NCI-H748 treated with DMSO at 0.1 percent for 48 hours (cell line): ENCODE results near the gene ATF3.

Experiments used
- DNase-seq: peaks from one replicate; lab custom pipeline; 2025; lab: John Stamatoyannopoulos, UW

The ATF3 gene

DNA sequence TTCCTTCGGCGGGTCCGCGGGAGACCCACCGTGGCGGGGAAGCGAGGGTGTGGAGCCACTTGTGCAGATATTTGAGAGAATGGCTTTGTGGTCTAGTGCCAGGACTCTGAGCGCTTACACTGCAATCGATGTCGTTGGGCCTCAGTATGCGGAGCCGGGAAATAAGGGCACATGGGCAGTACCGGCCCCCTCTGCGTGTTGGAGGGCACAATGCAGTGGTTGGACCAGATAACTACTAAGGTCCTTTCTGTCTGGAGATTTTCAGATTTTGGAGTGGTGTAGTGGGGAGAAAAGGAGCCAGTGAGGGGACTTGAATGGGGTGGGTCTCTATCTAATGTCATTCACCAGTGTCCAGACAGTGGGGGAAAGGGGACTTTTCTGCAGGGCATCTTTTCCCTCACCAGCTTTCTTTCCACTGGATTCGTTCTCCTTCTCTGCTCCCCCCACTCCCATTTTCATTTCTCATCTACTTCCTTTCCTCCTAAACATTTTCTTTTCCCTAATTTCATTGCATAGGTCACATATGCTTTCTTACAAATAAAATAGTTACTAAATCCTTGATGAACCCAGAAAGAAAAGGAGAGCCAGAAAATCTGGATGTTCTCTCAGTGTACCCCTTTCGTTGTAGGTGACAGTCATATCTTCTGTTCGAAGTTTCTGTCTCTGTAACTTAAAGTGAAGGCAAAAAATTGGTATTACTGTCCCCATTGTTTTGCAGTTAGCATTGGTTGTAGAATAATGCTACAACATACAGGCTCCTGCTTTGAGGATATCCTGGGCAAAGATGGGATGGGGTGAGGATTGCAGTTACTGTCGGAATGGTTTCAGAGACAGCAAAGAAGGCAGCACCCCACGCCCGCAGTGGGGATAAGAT is 1.4 kb downstream of the ATF3 start:
- no peak for DNase-seq

DNA sequence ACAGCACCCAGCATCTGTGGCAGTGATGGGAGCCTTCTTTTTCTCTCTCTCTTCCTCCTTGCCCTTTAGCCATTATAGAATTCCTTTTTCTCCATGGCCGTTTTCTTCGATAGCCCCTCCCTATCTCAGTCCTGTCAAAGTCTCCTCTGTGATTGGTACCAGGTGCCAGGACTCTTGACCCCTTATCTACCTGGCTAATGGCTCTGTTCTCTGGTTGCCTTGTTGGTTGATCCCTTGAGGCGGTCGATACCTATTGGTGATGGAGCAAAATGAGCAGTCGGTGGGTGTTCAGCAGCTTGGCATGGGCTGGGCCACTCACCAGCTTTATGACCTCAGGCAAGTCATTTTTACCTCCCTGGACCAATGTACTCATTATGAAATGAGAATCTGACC is 2.0 kb downstream of the ATF3 start:
- DNase-seq: no peak

GRCh38 chr1:212611000-212611948 is 2.7 kb downstream of the ATF3 start:
- no peak for DNase-seq

DNA sequence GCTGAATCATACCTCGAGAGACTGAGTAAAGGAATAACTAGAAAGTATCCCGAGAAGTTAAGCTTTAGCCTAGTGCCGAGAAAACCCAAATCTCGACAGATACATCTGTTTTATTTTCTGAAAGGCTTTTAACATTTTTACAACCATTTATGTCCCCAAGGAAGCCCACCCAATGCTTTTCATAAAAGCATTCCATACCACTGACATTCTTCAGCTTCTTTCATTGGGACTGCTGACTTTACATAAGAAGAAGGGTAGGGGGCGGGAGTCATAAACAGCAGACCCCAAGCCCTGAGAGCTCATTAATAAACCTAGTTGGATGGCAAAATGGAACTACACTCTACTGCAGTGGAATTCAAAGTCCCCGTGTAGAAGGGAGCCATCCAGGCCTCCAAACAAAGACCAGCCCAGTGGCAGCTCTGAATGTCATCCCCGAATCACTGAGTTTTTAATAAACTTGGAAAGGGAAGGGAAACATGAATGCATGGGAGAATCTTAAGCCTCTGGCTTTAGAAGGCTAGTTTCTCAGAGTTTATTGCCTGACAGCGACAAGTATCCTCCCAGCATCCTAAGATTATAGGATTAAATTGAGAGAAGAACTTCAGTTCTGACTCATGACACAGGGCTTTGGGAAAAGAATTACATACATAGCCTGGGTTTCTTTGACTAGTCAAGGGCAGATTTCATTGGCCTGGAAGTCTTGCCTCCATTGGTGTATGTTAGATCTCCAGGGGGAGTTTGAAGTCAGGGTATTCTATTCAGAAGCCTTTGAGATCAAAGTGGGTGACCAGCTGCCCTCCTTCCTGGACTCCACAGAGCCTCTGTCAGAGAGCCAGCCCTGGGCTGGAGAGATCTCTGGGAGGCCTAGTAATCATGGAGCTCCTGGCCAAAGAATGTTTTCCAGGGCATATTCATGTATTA is 3.7 kb downstream of the ATF3 start:
- DNase-seq: no peak

GRCh38 chr1:212613440-212614335 is 5.1 kb downstream of the ATF3 start:
- DNase-seq: no peak

- no peak for DNase-seq
These were observed 6.1 kb downstream of the ATF3 start for GRCh38 chr1:212614453-212615200.

- no peak for DNase-seq
These were observed 6.6 kb downstream of the ATF3 start for GRCh38 chr1:212615201-212615470.

DNA sequence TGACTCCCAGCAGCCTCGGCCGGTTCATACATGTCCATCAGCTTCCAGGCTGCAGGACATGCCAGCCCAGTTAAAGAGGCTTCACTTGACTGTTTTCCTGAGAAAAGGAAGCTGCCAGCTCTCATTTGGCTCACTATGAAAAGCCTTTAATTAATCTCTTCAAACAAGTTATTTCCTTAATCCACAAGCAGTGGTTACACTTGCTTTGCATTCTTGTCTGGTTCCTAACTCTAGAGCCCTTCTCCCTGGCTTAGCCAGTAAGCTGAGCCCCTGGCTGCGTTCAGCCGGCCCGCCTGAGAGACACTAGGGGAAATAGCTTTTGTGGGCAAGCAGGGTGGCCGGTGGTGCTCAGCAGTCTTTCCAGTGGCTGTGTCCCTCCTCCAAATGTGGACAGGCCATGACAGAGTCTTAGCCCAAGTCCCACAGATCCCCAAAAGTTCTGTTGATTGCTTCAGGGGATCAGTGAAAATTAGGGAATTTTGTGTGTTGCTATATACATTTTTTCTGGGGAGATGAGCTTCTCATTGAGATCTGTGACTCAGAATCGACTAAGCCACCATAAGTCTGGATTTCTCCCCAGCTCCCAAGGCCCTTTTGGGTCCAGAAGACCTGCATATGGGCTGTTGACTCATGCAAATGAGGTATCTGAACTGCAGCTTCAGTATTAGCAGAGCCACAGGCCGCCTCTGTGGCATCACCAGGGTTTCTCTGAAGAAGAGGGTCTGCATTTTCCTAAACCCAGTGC is 10.1 kb downstream of the ATF3 start:
- no peak for DNase-seq

- no peak for DNase-seq
These were observed 11.7 kb downstream of the ATF3 start for GRCh38 chr1:212620293-212620692.

DNA sequence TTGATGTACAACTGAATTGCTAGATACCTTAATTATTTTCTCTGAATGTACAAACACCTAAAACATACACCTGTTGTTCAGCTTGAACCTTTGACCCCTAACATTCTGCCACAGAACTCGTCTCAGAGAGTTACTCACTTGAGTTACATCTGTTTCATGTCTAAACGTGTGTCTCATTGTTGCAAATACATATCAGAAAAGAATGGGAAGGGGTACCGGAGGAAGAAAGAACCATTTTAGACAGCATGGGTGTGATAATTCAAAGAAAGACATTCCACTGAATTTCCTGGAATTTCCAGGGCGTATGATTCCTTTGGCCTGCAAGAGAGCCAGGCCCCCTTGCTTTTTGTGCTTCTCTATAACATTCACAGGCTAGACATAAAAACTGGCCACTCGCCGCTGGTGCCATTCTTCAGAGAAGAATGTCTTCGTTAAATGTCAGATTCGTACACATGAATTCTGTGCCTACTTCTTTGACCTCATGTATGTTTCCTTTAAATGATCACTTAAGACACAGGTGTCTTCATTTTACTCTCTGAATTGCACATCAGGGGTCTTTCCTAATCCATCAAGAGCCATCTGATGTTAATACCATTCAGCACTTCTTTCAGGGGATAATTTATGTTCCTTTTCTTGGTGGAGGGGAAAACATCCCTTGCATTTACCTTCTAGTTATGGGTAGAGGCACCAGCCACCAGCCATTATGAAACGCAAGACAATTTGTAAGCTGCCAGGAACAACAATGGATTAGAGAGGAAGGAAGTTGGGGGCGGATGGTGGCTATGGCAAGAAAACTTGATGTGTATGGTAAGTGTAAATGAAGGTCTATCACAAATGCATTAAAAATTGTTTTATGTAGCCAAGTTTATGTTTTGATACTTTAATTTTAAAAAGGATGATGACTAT is 12.7 kb downstream of the ATF3 start:
- no peak for DNase-seq

DNA sequence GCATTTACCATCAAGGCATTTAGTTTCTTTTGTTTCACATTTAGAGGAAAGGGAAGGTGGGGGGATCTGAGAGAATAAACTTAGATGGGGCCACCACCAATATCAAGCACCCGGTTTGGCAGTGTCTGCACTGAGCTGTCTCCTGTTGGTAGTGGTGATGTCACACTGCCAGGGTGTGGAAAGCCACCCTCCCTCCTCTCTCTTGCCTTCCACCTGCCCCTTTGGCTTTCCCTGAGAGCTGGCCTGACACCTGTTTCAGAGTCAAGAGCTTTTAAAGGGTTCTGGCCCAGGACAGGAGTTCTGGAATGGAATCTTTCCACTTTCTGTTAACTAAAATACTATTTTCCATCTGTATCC is 13.4 kb downstream of the ATF3 start:
- DNase-seq: no peak

GRCh38 chr1:212622467-212622866 is 13.9 kb downstream of the ATF3 start:
- no peak for DNase-seq

DNA sequence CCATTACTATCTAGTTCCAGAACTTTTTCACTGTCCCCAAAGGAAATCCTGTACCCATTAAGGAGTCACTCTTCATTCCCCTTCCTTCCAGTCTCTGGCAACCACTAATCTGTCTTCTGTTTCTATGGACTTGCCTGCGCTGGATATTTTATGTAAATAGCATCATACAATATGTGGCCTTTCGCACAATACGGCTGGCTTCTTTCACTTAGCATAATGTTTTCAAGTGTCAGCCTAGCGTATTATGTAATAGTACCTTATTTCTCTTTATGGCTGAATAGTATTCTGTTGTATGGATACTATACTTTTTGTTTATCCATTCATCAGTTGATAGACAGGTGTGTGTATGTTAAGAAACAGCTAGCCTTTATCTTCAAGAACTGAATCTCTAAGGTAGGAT is 14.3 kb downstream of the ATF3 start:
- DNase-seq: no peak

- DNase-seq: no peak
These were observed 15.0 kb downstream of the ATF3 start for GRCh38 chr1:212623603-212624002.

DNA sequence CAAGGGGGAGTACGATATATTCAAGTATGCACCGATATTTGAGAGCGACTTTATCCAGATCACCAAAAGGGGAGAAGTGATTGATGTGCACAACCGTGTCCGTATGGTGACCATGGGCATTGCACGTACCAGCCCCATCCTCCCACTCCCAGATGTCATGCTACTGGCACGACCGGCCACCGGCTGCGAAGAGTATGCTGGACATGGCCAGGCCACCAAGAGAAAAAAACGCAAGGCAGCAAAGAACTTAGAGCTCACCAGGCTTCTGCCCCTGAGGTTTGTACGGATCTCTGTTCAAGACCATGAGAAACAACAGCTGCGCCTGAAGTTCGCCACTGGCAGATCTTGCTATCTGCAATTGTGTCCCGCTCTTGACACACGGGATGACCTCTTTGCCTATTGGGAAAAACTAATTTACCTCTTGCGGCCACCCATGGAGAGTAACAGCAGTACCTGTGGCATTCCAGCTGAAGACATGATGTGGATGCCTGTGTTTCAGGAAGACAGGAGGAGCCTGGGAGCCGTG is 16.5 kb downstream of the ATF3 start:
- no peak for DNase-seq

GRCh38 chr1:212625781-212626450 is 17.4 kb downstream of the ATF3 start:
- no peak for DNase-seq

DNA sequence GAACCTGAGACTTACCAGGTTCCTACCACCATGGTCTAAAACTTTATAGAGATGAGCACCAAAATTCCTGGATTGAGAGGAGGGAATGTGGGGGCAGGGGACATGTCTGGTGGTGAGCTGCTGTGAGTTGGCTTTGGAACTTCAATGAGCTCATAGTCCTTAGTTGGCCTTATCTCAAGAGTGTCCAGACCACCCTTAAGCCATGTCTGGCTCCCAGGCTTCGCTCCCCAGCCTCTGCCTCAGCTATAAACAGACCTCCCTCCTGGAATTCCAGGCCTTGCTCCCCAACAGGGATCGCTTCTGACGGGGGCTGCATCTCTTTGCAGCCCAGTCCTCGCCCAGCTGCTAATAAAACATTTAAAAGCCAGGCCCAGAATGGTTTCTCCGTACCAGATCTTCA is 19.5 kb downstream of the ATF3 start:
- no peak for DNase-seq
